Prostate gland (tissue), 2 donors: ENCODE data around the gene VWA8.

Experiments used
- CTCF ChIP-seq, 4 experiments: fragments of 200-600 bp in 2 of 4; fragments of 450-650 bp in 2 of 4; sonication (generic) in 2 of 4; IDR thresholded peaks; 1 replicate in 3 of 4; 2 replicates in 1 of 4; pipeline ENCODE4 v1.5.1; 2016 to 2019; ENCODE audit warnings: antibody characterized with exemption in 4 of 4, mild to moderate bottlenecking in 2 of 4, moderate library complexity in 2 of 4
- POLR2AphosphoS5 ChIP-seq: sonication (generic); formaldehyde crosslinking; IDR thresholded peaks from one replicate; pipeline ENCODE4 v1.6.1; 2017; ENCODE audit warnings: antibody characterized with exemption

GRCh38 chr13:41605319-41606285 lies 355.3 kb downstream of the VWA8 start:
- TF ChIP-seq CTCF (IDR thresholded peaks at IDR 0.05) = no peak
- TF ChIP-seq POLR2AphosphoS5 = no peak
